GM18870 (cell line): ENCODE data around the gene INO80D.
"Not testable (repeated sequence)": the region's sequence is repeated elsewhere in the genome, so short reads cannot be mapped to it uniquely, and the experiment has no call there.

ENCODE experiments used
- ATAC-seq: cut with Tn5 transposase; IDR thresholded peaks from one replicate; pipeline ENCODE4 v1.9.1; 2021; ENCODE audit warnings: moderate library complexity; ENCODE audit not compliant: unreplicated experiment

Gene INO80D

DNA sequence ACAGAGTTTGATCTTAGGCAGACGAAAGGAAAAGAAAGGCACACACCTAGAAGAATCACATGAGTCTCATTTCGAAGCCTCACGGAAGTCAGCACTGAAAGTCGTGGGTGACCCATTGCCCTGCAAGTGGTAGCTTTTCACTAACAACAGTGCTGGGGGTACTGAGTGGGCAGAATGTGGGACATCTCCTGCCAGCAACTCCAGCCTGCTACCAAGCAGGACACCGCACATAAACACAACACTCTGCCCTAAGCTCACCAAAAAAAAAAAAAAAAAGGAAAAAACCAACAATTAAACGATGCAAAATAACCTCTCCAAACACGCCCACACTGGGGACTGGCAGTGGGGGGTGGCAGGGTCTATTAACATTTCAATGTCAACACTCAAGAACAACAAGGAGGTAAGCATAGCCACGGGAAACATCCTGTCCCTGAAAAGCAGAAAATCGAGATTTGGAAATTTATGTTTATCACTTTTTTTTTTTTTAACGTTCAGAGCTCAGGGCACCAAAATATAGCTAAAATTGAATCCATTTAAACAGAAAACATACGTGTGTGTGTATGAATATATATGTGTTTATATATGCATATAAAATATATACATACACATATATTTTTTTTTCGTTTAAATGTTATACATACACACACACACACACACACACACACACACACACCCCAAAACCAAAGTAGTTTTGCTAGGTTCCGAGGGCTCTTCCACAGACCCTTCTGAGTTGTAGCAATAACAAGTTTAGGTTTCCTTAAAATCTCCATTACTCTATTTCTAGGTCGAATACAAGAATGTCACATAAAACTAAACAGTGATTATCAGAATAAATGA lies 2.2 kb downstream of the INO80D start:
- no peak for ATAC-seq

DNA sequence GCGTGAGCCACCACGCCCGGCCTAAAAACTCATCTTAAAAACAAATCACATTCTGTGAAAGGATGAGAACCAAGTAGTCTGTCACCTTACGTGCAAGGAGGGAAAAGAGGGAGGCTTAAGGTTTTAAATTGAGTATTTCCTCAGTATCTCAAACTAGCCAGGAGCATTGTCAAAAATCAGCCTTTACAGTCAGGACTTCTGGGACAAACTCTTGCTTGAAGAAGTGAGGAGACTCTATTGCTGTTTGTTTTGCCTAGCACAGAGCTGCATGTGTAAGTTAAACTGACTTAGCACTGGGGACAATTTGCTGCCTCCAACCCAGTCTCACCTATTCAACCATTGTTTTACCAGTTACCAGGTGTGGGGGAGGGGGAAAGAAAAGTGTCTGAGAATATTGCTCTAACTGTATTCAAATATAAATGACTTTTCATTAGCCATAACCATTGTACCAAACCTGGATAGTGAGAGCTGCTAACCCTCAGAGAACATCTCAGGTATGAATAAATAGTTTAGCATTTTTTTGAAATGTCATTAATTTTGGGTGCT lies 3.6 kb downstream of the INO80D start:
- no peak for ATAC-seq

DNA sequence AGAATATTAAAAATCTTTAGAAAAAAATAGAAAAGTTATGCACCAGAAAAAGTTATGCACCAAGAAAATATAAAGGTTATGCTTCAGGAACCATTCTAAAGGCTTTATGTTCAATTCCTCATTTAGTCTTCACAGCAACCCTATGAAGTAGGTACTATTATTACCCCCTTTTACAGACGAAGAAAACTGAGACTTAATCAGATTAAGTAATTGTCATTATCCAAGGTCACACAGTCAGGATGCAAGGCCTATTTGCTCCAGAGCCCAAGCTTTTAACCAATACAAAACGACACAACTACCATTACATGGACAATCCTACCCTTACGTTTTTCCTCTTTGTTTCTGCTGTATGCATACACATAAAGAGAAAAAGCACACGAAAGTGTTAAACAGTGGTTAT lies 5.0 kb downstream of the INO80D start:
- ATAC-seq = no peak

DNA sequence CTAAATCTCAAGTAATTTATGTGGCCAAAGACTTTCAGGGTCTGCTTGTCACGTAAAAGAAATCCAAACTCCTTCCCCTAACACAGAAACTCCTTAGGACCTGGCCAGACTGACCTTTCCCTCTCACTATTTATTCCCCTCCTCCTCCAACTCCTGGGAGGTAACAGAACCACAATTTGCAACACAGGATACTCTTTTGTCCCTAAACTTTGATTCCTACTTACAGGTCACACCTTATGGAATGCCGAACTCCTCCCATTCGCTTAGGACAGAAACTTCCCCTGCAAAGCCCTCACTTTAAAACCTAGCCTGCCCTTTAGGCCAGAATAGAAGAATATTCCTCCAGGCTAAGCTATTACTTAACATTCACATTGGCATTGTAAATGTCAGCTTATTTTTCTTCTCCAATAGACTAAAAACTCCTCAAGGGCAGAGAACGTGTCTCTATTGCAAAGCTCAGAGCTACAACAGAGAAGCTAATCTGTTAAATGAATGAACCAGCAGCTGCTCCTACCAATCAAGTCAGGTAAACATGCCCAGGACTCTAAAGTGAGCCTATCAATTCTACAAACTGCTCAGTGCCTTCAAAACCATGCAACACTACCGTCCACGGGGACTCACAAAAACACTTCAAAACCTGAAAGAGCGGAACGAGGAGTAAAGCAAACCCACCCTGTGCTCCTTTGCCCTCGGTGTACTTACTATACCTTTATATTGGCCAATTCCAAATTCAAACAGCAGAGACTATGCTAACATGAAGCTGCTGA lies 6.1 kb downstream of the INO80D start:
- no peak for ATAC-seq

DNA sequence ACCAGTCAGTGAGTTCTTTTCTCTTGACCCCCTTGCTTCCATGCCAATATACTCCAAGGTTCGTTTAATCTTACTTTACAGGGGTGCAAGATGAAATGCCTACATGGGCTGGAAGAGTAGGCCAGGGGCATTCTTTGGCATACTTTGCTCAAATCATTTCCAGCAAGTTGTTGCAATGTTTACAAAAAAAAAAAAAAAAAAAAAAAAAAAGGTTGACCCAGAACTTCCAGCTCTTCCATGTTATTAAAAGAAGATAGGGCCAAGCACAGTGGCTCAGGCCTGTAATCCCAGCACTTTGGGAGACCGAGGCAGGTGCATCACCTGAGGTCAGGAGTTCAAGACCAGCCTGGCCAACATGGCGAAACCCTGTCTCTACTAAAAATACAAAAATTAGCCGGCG lies 8.1 kb downstream of the INO80D start:
- not testable (repeated sequence) for ATAC-seq

DNA sequence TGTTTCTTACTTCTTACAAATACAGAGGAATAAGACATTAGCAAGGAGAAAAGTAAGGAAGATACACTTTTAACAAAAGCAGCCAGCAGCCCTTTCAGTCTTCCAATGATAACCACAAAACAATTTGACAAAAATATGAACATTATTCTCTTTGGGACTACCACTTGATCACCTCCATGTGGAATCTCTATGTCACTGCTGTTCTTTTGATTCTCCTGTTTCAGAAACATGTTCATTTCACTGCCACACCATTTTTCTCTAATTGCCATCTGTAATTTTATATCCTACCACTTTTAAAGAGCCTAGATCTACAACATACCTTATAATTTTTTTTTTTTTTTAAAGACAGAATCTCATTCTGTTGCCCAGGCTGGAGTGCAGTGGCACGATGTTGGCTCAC lies 10.9 kb downstream of the INO80D start:
- no peak for ATAC-seq

DNA sequence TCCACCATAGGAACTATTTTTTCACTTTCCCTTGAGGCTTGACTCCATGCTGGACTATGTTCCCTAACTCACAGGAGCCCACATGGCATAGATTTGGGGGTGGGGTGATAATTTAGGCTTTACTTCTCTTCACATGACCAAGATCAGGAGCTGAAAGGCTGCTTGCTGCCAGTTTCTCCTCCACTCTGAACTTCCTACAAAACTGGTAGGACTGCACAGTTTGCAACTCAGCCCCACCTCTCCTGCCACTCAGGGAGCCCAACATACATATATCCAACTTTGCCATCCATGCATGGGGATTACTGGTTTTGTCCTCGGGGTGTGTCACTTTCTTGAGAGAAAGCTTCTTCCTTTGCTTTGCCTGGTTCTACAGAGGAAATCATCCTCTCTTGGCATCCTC lies 14.2 kb downstream of the INO80D start:
- ATAC-seq = no peak

DNA sequence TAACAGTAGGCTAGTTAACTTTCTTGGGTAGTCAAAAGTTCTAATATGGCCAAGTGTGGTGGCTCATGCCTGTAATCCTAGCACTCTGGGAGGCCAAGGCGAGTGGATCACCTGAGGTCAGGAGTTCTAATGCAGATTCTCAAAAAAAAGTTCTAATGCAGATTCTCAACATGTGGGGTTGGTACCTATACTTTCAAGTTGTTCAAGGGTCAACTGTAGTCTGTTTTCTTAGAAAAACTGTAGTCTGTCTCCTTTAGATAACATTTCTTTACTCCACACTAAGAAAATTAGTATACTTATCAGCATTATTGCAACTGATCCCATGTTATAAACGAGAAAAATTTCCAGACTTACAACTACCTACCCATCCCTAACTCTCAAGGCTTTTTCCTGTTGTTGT lies 16.6 kb downstream of the INO80D start:
- no peak for ATAC-seq

DNA sequence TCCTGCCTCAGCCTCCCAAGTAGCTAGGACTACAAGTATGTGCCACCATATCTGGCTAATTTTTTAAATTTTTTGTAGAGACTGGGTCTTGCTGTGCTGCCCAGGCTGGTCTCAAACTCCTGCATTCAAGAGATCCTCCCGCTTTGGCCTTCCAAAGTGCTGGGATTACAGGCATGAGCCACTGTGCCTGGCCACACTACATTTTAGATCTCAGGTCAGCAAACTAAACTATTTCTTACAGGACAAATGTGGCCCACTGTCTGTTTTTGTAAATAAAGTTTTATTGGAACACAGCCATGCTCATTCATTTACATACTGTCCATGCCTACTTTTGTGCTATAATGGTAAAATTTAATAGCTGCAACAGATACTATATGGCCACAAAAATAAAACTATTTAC lies 17.8 kb downstream of the INO80D start:
- ATAC-seq = no peak

DNA sequence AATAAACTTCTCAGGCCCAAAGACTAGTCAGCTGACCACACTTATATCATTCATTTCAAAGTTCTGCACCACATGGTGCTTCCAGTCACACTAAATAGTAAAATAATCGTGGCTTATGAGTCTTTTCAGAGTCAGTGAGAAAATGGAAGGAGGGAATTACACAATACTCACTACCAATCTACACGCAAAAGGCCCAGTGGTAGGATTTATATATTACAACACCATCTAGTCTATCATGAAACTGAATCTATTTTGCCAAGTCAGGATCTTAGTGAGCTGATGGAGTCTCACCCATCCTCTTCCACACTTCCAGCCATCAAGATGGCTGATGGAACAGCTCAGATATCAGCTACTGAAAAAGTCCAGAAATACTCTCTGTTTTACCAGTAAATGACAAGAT lies 21.9 kb downstream of the INO80D start:
- ATAC-seq = no peak

DNA sequence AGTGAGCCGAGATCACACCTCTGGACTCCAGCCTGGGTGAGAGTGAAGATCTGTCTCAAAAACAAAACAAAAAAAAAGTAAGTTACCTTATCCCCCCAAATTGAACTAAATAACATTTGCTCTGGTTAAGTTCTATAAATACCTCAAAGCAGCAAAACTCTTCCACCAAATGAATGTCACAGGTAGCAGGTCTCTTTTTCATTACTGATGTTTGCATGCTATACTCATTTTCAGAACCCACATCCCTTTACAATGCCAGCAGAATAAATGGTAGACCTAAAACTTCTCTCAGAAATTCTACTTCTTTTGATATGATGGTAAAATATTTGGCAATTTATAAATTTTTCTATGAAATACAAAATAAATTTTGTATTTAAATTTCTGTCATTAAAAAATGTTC lies 22.3 kb downstream of the INO80D start:
- ATAC-seq = no peak

DNA sequence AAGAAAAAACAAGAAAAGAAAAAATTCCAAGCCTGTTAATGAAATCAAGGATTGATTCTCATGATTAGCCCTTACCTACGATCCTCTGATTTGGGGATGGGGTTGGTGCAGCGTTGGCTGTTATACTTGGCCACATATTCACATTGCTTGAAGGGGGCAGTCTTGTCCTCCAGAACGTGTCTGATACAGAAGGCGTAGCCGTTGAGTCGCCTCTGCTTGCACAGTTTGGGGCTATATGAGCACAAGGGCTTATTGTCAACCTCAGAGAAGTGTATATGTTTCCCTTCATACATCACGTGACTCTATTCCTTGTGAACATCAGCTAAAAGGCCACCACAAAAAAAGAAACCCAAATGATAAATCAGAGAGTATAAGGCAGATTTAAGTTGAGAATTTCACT lies 23.2 kb downstream of the INO80D start:
- no peak for ATAC-seq

DNA sequence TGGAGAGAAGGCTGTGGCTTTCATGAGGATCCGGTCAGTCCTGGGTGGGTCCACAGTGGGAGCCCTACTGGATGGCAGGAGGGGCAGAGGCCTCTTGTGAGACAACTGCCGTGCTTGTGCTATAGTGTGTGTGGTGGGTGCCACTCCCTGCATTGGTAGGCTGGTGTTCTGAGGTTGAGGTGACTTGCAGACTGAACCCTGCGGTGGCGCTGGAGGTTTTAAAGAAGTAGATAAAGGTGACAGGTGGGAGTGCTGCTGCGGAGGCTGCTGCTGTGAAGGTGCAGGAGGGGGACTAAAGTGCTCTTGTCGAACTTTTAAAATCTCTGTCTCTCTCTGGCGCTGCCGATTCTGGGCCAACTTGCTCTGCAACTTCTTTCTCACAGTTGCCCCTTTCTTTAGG lies 29.7 kb downstream of the INO80D start:
- ATAC-seq = no peak

DNA sequence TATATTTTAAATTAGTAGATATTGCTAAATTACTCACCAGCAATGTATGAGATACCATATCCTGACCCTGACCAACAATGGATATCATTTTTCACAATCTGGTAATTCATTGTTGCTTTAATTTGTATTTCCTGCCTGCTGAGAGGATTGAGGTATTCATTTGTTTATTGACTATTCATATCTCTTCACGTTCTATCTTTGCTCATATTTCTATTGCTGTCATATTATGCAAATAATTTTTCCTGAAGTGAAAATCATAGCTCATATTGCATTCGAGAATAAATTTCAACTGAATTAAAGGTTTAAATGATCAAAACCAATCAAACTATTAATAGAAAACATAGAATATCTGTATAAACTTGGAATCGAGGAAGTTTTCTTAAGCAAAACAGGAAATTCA lies 31.0 kb downstream of the INO80D start:
- ATAC-seq = no peak

DNA sequence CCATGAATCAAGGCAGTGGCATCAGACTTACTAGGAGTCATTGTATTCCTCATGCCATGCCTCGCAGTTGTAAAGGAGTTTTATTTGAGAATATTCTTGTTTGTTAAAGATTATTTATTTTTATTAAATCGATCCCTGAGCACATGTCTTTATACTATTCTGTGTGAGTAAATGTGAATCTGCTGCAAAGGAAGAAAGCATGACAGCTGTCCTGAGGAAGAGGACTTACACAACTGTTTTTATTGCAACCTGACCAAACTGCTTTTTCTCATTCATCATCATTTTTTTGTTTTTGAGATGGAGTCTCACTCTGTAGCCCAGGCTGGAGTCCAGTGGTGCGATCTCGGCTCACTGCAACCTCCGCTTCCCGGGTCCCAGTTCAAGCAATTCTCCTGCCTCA lies 34.1 kb downstream of the INO80D start:
- no peak for ATAC-seq

DNA sequence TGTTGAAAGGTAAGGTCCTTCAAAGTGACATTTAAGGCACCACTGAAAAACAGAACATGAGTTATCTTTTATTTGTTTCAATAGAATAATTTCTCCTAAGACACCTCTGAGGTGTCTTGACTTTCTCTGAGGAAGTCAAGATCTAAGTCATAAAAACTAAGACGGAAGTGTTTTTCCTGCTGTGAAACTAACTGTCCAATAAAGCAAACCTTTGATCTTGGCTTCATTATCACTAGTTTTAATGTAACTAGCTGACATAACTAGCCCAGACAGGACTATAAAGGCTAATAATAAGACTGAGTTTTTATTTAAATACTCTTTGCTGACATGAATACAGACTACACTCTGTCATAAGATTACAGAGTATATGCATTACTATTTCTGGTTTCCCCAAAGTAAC lies 36.6 kb downstream of the INO80D start:
- no peak for ATAC-seq

DNA sequence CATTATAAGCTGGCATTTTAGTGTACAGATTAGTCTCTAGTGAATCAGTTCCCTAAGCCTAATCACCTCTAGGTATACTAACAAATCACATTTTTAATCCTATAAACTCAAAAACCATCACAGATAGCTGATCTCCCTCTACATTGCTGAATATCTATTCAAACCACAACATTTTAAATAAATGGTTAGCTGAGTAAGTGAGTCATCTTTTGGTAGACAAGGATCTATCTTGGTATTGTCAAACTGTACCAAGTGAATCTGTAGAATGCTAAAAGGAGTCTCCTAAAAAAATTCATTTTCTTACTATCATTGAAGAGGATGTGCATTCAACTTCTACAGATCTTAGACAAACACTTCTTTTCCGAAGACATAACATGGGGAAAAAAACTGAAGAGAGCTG lies 40.7 kb downstream of the INO80D start:
- no peak for ATAC-seq

DNA sequence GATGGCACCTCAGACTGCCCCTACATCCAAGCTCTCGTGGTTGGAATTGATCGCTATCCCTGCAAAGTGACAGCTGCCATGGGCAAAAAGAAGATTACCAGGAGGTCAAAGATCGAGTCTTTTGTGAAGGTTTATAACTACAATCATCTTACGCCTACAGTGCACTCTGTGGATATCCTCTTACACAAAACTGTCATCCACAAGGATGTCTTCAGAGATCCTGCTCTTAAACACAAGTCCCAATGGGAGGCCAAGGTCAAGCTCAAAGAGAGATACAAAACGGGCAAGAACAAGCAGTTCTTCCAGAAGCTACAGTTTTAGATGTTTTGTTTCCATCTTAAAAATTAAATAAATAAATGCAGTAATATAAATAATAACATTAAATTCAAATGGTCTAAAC lies 45.4 kb downstream of the INO80D start:
- ATAC-seq = no peak

DNA sequence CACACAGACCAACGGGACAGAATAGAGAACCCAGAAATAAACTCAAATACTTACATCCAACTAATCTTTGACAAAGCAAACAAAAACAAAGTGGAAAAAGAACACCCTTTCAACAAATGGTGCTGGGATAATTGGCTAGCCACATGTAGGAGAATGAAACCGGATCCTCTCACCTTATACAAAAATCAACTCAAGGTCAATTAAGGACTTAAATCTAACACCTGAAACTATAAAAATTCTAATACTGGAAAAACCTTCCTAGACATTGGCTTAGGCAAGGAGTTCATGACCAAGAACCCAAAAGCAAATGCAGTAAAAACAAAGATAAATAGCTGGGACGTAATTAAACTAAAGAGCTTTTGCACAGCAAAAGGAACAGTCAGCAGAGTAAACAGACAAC lies 50.6 kb downstream of the INO80D start:
- ATAC-seq = not testable (repeated sequence)

DNA sequence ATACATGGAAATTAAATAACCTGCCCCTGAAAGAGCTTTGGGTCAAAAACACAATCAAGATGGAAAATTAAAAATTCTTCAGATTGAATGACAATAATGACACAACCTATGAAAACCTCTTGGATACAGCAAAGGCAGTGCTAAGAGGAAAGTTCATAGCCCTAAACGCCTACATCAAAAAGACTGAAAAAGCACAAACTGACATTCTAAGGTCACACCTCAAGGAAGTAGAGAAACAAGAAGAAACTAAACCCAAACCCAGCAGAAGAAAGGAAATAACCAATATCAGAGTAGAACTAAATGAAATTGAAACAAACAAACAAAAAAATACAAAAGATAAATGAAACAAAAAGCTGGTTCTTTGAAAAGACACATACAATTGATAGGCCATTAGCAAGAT lies 52.5 kb downstream of the INO80D start:
- ATAC-seq = not testable (repeated sequence)

DNA sequence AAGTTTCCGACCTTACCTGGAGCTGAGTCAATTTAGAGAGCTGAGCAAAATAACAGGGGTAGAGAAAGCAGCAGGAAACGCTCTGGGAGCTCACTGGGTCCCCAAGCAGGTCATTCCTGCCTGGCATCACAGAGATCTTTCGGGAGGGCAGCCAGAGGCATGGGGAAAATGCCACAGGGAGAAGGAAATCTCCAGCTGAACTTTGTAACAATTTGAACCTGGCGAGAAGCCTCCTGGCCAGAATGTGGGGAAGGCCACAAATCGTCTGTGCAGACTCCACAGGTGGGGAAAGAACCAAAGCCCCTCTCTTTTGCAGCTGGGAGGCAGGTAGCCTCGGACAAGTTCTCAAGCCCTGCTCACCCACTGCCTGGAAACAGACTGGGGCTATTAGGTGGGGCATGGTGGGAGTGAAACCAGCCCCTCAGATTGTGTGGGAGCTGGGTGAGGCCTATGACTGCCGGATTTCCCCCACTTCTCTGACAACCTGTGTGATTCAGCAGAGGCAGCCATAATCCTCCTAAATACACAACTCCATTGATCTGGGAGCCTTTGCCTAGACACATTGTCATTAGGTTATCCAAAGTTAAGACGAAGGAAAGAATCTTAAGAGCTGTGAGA lies 53.9 kb downstream of the INO80D start:
- no peak for ATAC-seq
